NT2/D1 (cell line): ENCODE results near the gene ZNF446.

Experiments
- SUZ12 ChIP-seq: IDR thresholded peaks from 2 replicates; pipeline ENCODE4 v1.6.1; 2011; ENCODE audit not compliant: insufficient read length, insufficient read depth; ENCODE audit errors: extremely low read depth
- ZNF274 ChIP-seq: IDR thresholded peaks from 2 replicates; pipeline ENCODE4 v1.6.1; 2011; ENCODE audit warnings: mild to moderate bottlenecking, low read depth, low read length

GRCh38 chr19:58468216-58468839, 7.8 kb upstream of the ZNF446 start:
- TF ChIP-seq SUZ12 (no peak), ZNF274 (no peak)
